ENCODE measurements around the gene SERPINE2.

SERPINE2 gene

DNA sequence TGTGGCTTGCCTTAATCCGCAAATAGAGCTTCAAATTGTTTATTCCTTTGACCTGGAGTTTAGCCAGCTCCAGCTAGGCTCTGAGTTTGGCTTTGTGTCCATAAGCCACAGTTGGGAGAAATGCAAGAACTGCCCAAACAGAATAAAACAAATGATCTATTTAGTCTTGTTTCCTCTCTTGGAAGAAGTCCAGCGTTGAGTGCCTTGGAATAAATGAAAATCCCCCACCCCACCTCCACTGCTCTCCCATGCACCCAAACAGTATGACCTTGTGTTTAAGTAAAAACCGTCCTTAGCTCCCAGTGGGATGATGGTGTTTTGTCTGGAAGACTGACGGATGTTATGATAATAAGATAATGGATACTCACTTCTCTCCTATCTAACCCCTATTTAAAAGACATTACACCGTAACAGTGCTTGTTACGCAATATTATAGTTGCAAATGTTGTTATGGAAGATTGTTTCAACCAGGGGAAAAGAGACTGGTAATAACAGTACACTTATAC is 3.2 kb upstream of the SERPINE2 start:
- DNase-seq, result peak in 1 of 3 experiments; percentile 16

DNA sequence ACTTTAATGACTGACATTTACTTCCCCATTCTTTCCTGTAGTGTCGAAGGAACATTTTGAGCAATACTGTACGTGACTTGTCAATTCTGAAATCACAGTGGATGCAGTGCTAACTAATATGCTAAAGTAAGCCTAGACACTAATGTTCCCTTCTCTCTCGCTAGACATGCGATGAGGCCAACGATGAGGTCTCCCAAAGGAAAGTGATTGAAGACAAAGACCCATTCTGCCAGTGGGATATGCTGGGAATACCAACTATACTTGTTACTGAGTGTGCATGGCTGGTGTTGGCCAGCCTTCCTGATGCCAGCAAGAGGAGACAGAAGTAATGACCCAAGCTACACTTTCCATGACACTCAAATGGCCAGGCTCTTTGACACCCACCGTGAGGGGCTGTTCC is 2.5 kb upstream of the SERPINE2 start:
- DNase-seq, result no peak

DNA sequence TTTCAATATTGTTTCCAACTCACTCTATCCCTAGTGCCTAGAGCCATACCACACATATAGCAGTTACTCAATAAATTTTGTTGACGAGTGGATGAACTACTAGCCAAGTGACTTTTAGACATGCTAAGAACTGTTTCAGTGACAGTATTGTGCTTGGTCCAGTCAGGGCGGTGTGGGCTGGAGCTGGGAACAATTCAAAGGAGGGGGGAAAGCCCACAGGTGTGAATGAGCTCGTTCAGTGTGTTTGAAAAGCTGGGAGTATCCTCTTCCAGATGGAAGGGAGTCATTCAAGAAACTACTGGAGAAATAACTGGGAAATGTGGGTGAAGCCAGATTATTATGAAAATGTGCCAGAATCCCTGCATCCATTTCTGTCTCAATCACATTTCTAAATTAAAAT is 1.7 kb upstream of the SERPINE2 start:
- peak in 1 of 3 experiments; percentile 22 for DNase-seq

DNA sequence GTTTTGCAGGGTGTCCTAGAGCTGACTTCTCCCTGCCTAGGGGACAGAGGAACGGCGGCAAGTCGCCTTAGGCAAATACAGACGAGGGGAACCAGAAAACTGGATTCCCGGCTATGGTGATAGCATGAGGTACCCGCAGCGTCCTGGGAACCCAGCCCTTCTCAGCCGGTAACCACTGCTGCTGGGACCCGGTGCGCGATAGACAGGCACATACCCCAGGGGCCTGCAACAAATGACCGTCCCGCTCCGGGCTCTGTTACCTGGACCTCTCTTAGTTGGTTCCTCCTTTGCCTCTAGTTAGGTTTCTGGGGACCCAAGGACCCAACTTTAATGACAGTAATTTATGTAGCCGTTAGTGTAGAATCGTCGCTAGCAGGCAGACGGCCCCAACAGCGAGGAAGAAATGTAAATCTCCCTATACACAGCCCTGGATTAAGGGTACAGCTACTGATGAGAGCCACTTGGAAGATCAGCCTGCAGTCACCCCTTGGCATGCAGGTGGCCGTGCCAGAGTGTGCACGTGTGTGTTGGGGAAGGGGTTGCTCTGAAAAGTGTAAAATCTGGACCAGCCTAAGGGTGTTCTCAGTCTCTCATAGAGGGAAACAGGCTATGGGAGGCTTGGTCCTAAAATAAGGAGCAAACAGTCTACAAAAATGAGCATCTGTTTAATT is 819 bp upstream of the SERPINE2 start:
- DNase-seq, result peak in 1 of 3 experiments; percentile 71

DNA sequence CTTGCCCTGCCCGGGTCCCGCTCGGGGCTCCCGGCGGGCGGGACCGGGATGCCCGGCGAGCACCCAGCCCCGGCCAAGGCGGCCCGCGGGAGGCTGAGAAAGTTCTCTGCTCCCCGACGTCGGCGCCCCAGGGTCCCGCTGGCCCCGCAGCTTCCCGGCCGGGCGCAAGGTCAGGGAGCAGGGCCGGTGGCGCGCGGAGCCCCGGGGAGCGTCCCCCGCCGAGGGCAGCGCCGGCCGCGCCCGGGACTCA is 331 bp downstream of the SERPINE2 start:
- DNase-seq, result no peak

DNA sequence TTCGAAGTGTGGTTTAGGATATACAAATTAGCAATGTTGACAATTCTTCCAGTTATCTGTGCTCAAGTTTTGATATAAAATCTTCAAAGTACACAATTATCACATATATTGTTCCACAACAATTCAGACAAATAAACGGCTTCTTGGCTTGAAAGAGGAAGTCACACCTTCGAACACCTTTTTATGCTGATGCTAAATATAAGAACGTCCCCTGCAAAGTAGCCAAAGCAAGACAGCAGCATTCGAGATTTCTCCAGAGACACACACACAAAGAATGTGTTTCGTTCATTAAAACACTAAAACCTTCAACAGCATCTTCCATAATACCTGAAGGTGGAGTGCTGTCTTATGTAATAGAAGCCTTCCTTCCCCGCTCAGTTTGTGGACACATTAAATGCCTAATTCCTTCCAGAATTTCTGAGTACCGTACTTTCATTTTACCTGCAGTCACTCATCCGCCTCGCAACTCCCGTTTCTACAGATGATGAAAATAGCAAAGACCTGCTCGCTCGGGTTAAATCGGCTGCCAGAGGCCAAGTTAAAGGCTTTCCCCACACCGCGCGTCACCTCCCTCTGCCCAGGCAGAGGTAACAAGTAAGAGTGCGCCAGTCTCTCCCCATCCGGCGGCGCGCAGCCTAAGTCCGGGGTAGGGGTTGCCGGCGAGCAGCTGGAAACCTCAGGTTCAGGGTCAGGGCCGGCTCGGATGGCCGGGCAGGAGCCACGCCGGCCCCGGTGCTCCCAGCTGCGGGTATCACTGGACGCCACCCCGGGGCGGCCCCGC is 847 bp downstream of the SERPINE2 start:
- DNase-seq, result peak in 2 of 3 experiments; percentile 78 to 80

DNA sequence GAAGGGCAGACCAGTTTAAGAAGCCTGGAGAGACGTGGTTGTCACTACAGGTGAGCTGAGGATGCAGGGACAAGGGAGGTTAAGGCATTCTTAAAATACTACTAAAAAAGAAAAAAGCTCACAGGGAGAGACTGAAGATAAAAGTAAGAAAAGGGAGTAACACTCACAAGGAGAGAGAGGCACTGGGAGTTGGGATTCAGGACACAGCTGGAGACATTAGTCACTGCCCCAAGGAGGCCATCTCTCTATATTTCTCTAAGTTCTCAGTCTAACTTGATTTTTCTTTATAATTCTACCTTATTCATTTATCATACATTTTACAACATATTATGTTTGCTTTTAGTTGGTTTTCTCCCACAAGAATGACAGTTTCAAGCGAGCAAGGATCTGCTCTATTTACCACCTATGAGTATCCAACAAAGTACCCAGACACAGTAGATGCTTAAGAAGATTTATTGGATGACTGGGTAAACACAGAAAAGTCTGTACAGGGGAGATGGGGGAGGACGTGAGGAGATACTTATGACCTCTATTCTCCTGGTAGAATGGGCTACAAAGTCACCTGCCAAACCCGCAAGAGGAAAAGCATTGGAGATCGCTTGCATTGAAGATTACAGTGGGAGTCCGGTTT is 2.2 kb downstream of the SERPINE2 start:
- DNase-seq, result peak in 2 of 3 experiments; percentile 16 to 29

DNA sequence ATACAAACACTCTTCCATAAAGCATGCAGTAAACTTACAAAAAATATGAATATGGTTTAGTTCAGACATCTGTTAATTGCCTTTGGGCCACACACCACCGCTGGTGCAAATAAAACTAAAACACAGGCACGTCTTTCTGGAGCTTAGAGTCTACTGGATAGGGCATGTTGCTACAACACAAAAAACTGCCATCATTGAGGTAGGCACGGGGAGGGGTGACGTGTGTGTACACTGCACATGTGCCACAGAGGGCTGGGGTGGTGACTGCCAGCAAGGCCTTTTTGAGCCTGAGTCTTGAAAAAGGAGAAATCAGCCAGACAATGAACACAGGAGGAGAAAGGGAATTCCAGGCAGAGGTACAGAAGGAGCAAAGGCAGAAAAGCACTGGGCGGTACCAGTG is 5.1 kb downstream of the SERPINE2 start:
- no peak for DNase-seq

DNA sequence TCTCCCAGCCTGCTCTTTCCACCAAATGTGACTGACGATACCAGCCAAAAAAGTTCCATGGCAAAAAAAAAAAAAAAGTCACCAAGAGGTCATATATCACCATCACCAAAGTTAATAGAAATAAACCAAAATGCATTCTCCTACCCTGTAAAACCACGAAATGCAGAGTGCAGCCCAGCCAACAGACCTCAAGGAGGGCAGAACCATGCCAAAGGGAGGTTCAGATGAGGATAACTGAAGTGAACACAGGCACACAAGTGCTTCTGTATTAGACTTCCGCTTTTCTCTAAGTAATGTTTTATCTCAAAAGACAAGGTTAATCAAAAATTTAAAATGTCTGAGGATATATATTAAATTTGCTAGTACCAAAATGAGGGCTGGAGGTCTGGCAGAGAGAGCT is 5.5 kb downstream of the SERPINE2 start:
- no peak for DNase-seq

DNA sequence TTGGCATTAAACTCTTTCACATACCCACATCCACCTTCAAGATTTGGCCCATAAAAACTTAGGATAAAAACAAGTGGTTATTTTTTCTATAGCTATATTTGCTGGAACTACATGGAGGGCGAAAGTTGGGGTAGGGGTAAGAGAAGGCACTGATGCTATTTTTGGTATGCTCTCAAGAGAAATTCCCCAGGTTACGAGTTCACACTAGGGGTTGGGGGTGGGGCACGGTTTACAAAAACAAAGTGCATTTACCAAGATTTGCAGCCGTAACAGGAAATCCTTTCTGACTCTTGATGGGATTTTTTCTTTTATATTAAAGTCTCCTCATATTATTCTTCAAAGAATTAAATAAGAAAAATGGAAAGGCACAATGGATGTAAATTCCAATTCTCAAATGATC is 6.8 kb downstream of the SERPINE2 start:
- no peak for DNase-seq

DNA sequence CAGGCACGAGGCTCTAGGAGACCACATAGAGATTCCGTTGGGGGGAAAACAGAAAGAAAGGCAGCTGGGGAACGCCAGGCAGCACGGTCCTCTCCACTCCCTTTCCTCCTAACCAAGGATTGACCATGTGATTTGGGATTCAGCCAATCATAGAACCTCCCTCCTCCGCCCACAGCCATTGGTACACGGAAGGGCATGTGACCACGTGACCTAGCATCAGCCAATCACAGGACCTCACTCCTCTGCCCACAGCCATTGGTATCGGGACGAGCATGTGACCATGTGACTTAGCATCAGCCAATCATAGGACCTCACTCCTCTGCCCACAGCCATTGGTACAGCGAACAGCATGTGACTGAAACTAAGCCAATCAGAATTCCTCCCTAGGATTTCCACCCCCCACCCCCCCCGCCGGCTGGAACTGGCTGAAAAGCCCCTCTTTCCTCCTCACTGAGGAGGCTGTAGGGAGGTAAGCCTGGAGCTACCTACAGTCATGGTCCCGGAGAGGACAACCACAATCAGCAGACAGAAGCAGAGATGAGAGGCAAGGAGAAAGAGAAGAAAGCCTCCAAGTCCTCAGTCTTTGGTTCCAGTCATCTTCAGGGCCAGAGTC is 7.6 kb downstream of the SERPINE2 start:
- no peak for DNase-seq

DNA sequence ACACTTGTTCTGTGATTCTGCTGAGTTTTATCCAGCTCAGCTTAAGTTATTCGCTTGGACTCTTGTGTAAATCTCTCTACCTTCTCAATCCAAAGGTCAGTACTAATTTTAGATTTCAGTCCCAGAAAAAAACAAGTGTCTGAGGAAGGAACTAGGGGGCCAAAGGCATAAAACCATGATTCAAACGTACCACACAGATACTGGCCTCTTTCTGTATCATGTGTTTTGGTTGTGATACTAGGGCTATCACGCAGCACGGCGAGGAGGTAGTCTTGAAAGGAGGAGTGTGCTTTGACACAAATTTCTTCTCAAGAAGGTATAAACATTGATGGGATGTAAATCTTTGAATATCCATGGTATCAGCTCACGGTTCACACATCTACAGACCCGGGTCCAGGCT is 8.3 kb downstream of the SERPINE2 start:
- DNase-seq, result no peak

DNA sequence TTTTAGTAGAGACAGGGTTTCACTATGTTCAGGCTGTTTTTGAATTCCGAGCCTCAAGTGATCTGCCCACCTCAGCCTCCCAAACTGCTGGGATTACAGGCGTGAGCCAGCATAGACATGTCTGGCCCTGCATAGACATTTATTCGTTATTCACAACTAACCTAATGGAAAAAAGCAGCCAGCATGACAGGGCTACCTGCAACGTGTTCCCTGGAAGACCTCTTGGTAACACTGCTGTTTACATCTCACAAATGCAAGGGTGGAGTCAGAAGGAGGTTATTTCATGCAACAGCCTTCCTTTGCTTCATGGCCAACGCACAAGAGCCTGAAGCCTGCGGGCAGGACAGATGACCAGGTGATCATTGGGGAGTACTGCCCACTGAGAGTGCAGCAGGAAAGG is 9.2 kb downstream of the SERPINE2 start:
- no peak for DNase-seq

DNA sequence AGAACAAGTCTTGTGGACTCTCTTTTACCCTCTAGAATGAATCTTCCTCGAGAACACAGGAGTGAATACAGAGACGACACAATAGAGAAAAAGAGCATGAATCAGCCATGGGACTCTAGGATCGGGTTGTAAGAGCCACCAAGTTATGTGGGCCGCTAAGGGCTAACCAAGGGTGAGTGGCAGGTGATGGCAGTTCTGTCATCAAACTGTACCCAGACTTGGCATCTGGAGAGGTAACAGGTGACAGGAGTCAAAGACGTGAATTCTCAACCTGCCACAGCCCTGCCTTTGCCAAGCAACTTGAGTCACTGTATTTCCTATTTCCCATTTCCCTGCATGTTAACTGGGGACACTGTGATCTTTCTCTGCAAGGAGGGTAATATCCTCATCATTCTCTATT is 11.2 kb downstream of the SERPINE2 start:
- no peak for DNase-seq

DNA sequence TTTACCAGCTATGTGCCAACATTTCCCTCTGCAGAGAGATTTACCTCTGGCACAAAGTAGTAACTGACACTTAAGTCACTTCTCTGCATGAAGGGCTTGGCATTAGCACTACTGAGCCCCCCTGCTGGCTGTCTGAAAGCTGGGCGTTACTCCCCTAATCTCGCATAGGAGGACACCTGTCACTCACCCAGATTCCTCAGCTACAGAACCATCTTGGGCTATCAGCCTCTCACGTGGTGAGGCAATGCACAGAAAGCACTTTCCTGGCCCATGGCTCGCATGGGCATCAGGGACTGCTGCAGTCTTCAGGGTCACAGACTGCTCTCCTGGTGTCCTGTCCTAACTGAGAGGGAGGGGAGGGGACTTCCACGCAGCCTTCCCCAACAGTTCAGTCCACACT is 12.0 kb downstream of the SERPINE2 start:
- peak in 2 of 3 experiments; percentile 12 to 47 for DNase-seq

DNA sequence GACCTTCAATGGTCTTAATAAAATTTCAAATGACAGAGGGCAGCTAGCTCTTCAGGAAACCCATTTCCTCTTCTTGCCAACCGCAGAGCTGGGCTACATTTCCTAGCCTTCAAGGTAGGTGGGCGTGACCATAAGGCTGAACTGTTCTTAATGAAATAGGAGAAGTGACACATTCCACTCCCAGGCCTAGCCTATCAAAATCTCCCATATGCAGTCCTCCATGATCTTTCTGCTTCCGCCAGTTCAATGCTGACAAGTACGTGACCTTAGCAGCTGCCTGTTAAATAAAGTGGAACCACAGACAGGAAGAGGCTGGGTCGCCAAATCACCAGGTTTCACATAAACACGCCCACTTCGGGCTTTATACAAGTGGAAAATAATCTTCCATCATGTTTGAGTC is 13.2 kb downstream of the SERPINE2 start:
- peak in 1 of 3 experiments; percentile 2 for DNase-seq

DNA sequence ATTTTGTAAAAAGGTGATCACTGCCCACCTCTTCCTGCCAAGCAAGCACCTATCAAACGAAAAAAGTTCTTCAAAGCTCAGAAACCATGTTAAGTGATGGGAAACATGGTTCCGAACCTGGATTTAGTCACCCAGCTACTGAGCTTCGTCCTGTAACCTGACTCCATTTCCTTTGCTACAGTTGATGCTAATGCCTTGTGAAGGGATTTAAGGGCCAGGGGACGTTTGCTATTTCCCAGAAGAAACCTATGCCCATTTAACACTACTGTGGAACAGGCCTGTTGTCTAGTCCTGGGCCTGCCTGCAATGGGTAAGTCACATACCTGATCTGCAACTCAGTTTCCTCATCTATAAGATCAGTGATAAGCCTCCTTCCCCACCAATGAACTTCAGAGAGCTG is 14.8 kb downstream of the SERPINE2 start:
- no peak for DNase-seq

DNA sequence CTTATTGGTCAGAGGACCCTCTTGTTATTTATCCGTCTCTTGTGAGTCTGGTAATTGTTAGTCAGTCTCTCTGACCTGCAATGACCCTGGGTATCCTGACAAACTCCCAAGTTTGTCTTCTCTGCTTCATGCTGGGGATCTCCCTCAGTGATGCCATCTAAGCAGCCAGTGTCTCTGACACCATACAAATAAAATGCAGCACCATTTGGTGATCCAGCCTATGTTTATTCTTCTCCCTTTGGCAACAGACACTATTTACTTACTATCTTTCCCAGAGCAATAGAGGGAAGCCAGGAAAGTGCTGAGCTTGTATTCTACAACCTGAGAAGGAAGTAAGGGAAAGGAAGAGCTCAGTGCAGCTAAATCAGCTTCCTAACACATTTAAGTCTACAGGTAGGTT is 15.9 kb downstream of the SERPINE2 start:
- no peak for DNase-seq

DNA sequence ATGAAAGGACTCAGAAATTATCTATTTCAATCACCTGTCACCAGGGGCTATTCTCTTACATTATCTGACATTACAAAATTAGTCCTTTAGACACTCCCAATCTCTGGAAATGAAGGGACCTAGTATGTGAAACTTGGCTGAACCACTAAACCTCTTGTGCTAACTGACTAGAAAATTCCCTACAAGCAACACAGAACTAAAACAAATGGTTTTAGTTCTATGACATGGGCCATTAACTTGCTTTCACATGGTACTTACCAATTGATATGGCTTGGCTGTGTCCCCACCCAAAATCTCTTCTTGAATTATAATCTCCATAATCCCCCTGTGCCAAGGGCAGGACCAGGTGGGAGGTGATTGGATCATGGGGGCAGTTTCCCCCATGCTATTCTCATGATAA is 16.6 kb downstream of the SERPINE2 start:
- DNase-seq, result no peak

DNA sequence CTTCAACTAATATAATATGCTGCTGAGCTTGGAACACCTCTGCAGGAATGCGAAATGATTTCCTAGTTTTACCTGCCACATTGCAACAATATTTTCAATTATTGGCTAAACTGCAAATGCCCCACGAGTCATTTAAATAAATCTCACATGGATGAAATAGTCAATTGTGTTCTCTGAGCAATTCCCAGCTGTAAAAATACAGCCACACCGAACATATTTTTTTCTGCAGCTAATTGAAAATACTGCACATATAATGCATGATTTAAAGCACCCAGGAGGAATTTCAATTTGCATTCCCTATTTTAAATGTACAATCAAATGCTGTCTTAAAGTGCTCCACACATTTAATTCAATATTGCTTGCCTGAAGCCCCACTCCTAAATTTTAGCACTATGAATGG is 18.6 kb downstream of the SERPINE2 start:
- no peak for DNase-seq

DNA sequence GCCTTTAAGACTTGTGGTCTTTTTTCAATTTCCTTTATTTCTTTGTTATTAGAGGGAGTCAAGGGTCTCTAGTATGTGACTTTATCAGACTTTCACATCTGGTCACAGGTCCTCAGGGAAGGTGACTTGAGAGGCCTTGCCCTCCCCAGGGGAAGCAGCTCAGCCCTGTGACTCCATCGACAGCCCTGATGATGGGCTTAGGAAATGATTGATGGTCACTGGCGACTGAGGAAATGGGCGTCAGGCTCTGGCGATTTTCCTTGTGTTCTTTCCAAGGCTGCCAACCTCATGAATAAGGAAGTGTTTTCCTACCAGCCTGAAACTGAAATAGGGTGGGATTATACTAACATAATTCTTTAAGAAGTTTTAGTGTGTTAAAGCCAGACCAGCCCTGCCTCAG is 21.1 kb downstream of the SERPINE2 start:
- DNase-seq, result peak in 1 of 3 experiments; percentile 6

DNA sequence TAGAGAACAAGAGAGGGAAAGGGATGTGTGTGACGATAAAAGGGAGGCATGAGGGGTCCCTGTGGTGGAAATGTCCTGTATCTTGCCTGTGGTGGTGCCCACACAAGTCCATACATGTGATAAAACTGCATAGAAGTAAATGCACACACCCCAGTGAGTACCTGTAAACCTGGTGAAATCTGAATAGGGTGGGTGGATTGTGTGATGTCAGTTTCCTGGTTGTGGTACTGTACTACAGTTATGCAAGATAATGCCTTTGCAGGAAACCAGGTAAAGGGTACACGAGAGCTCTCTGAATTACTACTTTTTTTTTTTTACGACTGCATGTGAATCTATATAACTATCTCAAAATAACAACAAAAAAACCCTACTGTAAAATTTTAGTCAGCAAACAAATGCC is 22.1 kb downstream of the SERPINE2 start:
- no peak for DNase-seq

DNA sequence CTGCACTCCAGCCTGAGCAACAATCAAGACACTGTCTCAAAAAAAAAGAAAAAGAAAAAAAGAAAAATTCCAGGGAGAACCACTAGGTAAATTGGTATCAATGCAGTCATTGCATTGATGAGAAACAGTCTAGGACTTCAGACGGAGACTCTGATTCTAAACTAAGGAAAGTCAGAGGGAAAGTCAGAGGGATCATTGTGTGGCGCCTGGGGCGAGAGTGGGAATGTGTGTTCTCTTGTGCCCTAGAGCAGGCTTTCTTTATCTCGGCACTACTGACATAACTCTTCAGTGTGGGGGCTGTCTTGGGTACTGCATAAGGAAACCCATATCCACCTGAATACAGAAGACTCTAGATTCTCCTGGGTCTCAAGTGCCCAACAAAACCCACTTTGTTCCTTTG is 24.8 kb downstream of the SERPINE2 start:
- no peak for DNase-seq

DNA sequence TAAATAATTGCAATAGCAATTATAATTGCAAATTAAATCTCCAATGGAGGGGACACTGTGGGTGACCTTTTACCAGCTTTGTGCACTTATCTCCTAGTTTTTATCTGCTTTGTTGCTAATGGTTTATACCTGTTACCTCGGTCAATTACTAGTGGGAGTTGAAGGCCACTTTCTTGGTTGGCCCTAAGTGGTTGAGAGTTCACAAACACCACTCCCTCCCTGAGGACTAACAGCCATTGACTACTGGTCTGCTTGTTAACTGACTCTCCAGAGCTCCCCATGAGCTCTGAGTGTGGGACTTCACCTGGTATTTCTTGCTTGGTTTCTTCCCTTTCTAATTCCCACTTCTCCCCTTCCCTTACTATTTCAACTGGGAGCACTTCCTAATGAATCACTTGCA is 27.2 kb downstream of the SERPINE2 start:
- DNase-seq, result no peak

Measured in NCI-H1417 (cell line).